GM19240 (cell line): ENCODE results near the gene OGFOD2.
"Not testable (repeated sequence)": the region's sequence is repeated elsewhere in the genome, so short reads cannot be mapped to it uniquely, and the experiment has no call there.

ENCODE experiments used
- DNase-seq: peaks from one replicate; pipeline ENCODE4 v3.0.0; 2011; ENCODE audit warnings: low spot score; ENCODE audit not compliant: insufficient read length

Gene OGFOD2

GRCh38 chr12:123001464-123001863 lies 26.4 kb downstream of the OGFOD2 start:
- DNase-seq: no peak

- DNase-seq: no peak
These were observed 28.2 kb downstream of the OGFOD2 start for GRCh38 chr12:123003257-123003656.

GRCh38 chr12:123004287-123004686 lies 29.2 kb downstream of the OGFOD2 start:
- DNase-seq: no peak

- DNase-seq: no peak
These were observed 30.1 kb downstream of the OGFOD2 start for GRCh38 chr12:123005081-123005626.

- DNase-seq: no peak
These were observed 31.9 kb downstream of the OGFOD2 start for GRCh38 chr12:123006977-123007376.

- no peak for DNase-seq
These were observed 35.1 kb downstream of the OGFOD2 start for GRCh38 chr12:123010110-123010509.

GRCh38 chr12:123010681-123011080 lies 35.6 kb downstream of the OGFOD2 start:
- DNase-seq: no peak

- DNase-seq: no peak
These were observed 36.7 kb downstream of the OGFOD2 start for GRCh38 chr12:123011701-123012100.

GRCh38 chr12:123013185-123014095 lies 38.4 kb downstream of the OGFOD2 start:
- DNase-seq: no peak

- DNase-seq: not testable (repeated sequence)
These were observed 39.4 kb downstream of the OGFOD2 start for GRCh38 chr12:123014473-123014872.

- no peak for DNase-seq
These were observed 42.7 kb downstream of the OGFOD2 start for GRCh38 chr12:123017753-123018152.

GRCh38 chr12:123019841-123020138 lies 44.7 kb downstream of the OGFOD2 start:
- no peak for DNase-seq

GRCh38 chr12:123021688-123022604 lies 46.9 kb downstream of the OGFOD2 start:
- no peak for DNase-seq

GRCh38 chr12:123022846-123023245 lies 47.8 kb downstream of the OGFOD2 start:
- DNase-seq: no peak

GRCh38 chr12:123024819-123025391 lies 49.9 kb downstream of the OGFOD2 start:
- DNase-seq: no peak

- no peak for DNase-seq
These were observed 51.2 kb downstream of the OGFOD2 start for GRCh38 chr12:123026094-123026853.

- no peak for DNase-seq
These were observed 52.8 kb downstream of the OGFOD2 start for GRCh38 chr12:123027726-123028445.

- no peak for DNase-seq
These were observed 53.4 kb downstream of the OGFOD2 start for GRCh38 chr12:123028475-123028874.

- DNase-seq: no peak
These were observed 54.5 kb downstream of the OGFOD2 start for GRCh38 chr12:123029550-123029949.
